Astrocyte (in vitro differentiated cells and primary cell): ENCODE measurements around the gene TBL2. TPM values are rescaled to one million over a fixed set of nuclear protein-coding genes. Genes with fewer than 3 reads are reported as not detected.
A peak's percentile ranks its signal among the peaks of the same experiment; 100 is the strongest.
"Not testable (repeated sequence)": the region's sequence is repeated elsewhere in the genome, so short reads cannot be mapped to it uniquely, and the experiment has no call there.

Experiments
- DNase-seq: peaks from one replicate; pipeline ENCODE4 v3.0.0-alpha.2; 2010; ENCODE audit warnings: low read depth
- FAIRE-seq: peaks from 2 replicates; lab custom pipeline; 2011; peaks lifted over from hg19 to GRCh38; lab: Jason Lieb, UNC
- H2AFZ ChIP-seq: 2 replicates; pipeline ENCODE4 v1.6.0; 2012; ENCODE audit warnings: low read depth, low read length, inconsistent platforms
- H3K27ac ChIP-seq: 2 replicates; pipeline ENCODE4 v1.5.1; 2011; ENCODE audit warnings: low read depth, low read length, inconsistent platforms
- H3K27me3 ChIP-seq: 2 replicates; pipeline ENCODE4 v1.6.0; 2011; ENCODE audit warnings: low read length, inconsistent platforms; ENCODE audit not compliant: insufficient read depth
- H3K36me3 ChIP-seq: 2 replicates; pipeline ENCODE4 v1.5.1; 2011; ENCODE audit warnings: low read length, inconsistent platforms; ENCODE audit not compliant: insufficient read depth
- H3K4me1 ChIP-seq: 2 replicates; pipeline ENCODE4 v1.5.1; 2011; ENCODE audit warnings: low read length, inconsistent platforms; ENCODE audit not compliant: insufficient read depth
- H3K4me2 ChIP-seq: 2 replicates; pipeline ENCODE4 v1.6.0; 2012; ENCODE audit warnings: low read length, inconsistent platforms
- H3K4me3 ChIP-seq: 2 replicates; pipeline ENCODE4 v1.5.1; 2011; ENCODE audit warnings: low read depth, mild to moderate bottlenecking, low read length, inconsistent platforms; ENCODE audit not compliant: insufficient read depth
- H3K79me2 ChIP-seq: 2 replicates; pipeline ENCODE4 v1.6.0; 2012; ENCODE audit warnings: mild to moderate bottlenecking, low read length, inconsistent platforms; ENCODE audit not compliant: insufficient read depth
- H3K9ac ChIP-seq: 2 replicates; pipeline ENCODE4 v1.6.0; 2012; ENCODE audit warnings: mild to moderate bottlenecking, low read length, inconsistent platforms
- H3K9me3 ChIP-seq: 2 replicates; pipeline ENCODE4 v1.5.1; 2012; ENCODE audit warnings: low read depth, mild to moderate bottlenecking, low read length, inconsistent platforms; ENCODE audit not compliant: insufficient read depth
- H4K20me1 ChIP-seq: 2 replicates; pipeline ENCODE4 v1.6.0; 2012; ENCODE audit warnings: low read length, inconsistent platforms; ENCODE audit not compliant: insufficient read depth
- H3K27ac Mint-ChIP-seq: one replicate; pipeline ENCODE4 v1.8.0; 2021; ENCODE audit warnings: mild to moderate bottlenecking, mixed read lengths; ENCODE audit not compliant: unreplicated experiment
- H3K27me3 Mint-ChIP-seq: one replicate; pipeline ENCODE4 v1.8.0; 2021; ENCODE audit warnings: low read depth, mixed read lengths; ENCODE audit not compliant: unreplicated experiment
- H3K36me3 Mint-ChIP-seq: one replicate; pipeline ENCODE4 v1.8.0; 2021; ENCODE audit warnings: low read depth, mixed read lengths; ENCODE audit not compliant: unreplicated experiment
- H3K4me1 Mint-ChIP-seq: one replicate; pipeline ENCODE4 v1.8.0; 2021; ENCODE audit warnings: low read depth, mixed read lengths; ENCODE audit not compliant: unreplicated experiment
- H3K4me3 Mint-ChIP-seq: one replicate; pipeline ENCODE4 v1.8.0; 2021; ENCODE audit warnings: mild to moderate bottlenecking, moderate library complexity, mixed read lengths; ENCODE audit not compliant: unreplicated experiment
- H3K9me3 Mint-ChIP-seq: one replicate; pipeline ENCODE4 v1.8.0; 2021; ENCODE audit warnings: mild to moderate bottlenecking, mixed read lengths; ENCODE audit not compliant: unreplicated experiment
- EZH2 ChIP-seq: IDR thresholded peaks from 2 replicates; pipeline ENCODE4 v1.6.1; 2012; ENCODE audit warnings: mild to moderate bottlenecking, low read length, inconsistent platforms; ENCODE audit not compliant: insufficient read depth
- total RNA-seq: library from RNA; stranded (reverse); gene quantifications from 2 replicates; pipeline ENCODE4 v1.2.1, GENCODE V29; 2021
- TF ChIP-seq, protein P1 (sequence below): IDR thresholded peaks from 2 replicates; pipeline ENCODE4 v1.5.1; 2011; ENCODE audit warnings: low read depth, mild to moderate bottlenecking, inconsistent platforms, low read length, moderate library complexity; ENCODE audit not compliant: insufficient read depth

TBL2 gene
- total RNA-seq, 1 donor from 2014 or later: 54.8 TPM

- DNase-seq: no peak
- Histone ChIP-seq H3K4me3 (no peak overlapping the region), H3K9ac (no peak overlapping the region), H3K27me3 (no peaks in the 10 kb centered on the region), H3K79me2 (peaks cover 14% of the 10 kb centered on the region), H3K4me2 (no peak overlapping the region), H3K36me3 (peaks cover 42% of the 10 kb centered on the region), H3K4me1 (no peaks in the 10 kb centered on the region), H3K9me3 (no peaks in the 10 kb centered on the region), H3K27ac (no peak overlapping the region), H2AFZ (no peak overlapping the region), H4K20me1 (peaks cover 59% of the 10 kb centered on the region)
- no peaks in the 10 kb centered on the region for H3K27me3 Mint-ChIP-seq
- FAIRE-seq: no peak
- no peaks in the 10 kb centered on the region for H3K4me1 Mint-ChIP-seq
- H3K4me3 Mint-ChIP-seq: no peak overlapping the region
- no peaks in the 10 kb centered on the region for H3K9me3 Mint-ChIP-seq
- H3K27ac Mint-ChIP-seq: no peak overlapping the region
- no peak for TF ChIP-seq EZH2
- TF ChIP-seq, protein P1, sequence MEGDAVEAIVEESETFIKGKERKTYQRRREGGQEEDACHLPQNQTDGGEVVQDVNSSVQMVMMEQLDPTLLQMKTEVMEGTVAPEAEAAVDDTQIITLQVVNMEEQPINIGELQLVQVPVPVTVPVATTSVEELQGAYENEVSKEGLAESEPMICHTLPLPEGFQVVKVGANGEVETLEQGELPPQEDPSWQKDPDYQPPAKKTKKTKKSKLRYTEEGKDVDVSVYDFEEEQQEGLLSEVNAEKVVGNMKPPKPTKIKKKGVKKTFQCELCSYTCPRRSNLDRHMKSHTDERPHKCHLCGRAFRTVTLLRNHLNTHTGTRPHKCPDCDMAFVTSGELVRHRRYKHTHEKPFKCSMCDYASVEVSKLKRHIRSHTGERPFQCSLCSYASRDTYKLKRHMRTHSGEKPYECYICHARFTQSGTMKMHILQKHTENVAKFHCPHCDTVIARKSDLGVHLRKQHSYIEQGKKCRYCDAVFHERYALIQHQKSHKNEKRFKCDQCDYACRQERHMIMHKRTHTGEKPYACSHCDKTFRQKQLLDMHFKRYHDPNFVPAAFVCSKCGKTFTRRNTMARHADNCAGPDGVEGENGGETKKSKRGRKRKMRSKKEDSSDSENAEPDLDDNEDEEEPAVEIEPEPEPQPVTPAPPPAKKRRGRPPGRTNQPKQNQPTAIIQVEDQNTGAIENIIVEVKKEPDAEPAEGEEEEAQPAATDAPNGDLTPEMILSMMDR: no peak
- peaks cover 27% of the 10 kb centered on the region for H3K36me3 Mint-ChIP-seq
Measured at GRCh38 chr7:73569042-73569608, 9.3 kb downstream of the TBL2 start.

DNA sequence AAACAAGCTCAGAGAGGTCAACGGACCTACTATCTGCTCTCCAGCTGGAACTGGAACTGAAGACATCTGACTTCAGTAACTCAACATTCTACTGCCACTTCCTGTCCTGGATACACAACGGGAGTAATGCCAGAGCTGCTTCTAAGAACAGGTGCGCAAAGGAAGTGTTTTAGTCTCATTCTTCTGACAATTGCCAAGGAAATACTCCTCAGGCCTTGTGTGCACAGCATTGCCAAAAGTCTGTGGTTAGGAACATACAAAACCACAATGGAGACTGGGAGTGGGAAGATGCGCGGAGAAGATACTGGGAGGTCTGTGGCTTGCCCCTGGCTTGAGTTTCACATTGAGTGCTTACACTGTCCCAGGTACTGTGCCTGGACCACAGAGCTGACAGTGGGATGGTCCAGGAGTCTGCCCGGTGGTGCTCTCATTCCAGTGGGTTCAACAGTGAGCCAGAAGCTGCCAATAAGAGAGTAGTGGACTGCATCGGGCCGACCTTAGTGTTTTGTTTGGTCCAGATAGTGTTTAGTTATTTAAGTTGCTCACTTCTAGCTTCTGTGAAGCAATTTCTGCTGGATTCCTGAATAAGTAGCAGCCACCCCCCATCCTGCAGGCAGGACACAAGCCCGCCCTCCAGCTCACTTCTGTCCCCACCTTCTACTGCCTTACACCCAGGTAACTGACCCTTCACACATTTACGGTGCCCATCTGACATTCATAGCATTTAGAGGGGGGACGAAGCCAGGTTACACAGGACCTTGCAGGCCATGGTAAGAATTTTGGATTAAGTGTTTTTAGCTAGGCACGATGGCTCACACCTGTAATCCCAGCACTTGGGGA is 10.3 kb downstream of the TBL2 start:
- Mint-ChIP-seq H3K4me3 (no peak overlapping the region), H3K27ac (no peak overlapping the region), H3K4me1 (no peaks in the 10 kb centered on the region), H3K27me3 (no peaks in the 10 kb centered on the region), H3K9me3 (no peaks in the 10 kb centered on the region), H3K36me3 (peaks cover 25% of the 10 kb centered on the region)
- TF ChIP-seq, protein P1: no peak
- TF ChIP-seq EZH2: no peak
- Histone ChIP-seq H3K79me2 (peaks cover 5% of the 10 kb centered on the region), H3K4me3 (no peak overlapping the region), H4K20me1 (peaks cover 49% of the 10 kb centered on the region), H3K4me2 (no peak overlapping the region), H3K27ac (no peak overlapping the region), H3K9me3 (no peaks in the 10 kb centered on the region), H2AFZ (no peak overlapping the region), H3K4me1 (no peaks in the 10 kb centered on the region), H3K36me3 (peaks cover 32% of the 10 kb centered on the region), H3K27me3 (no peaks in the 10 kb centered on the region), H3K9ac (no peak overlapping the region)
- FAIRE-seq: no peak
- DNase-seq: peak; percentile 63

- no peak overlapping the region for H3K4me2 ChIP-seq
- Mint-ChIP-seq H3K4me3 (no peak overlapping the region), H3K9me3 (no peaks in the 10 kb centered on the region), H3K4me1 (no peaks in the 10 kb centered on the region), H3K27ac (no peak overlapping the region), H3K36me3 (peaks cover 19% of the 10 kb centered on the region), H3K27me3 (no peaks in the 10 kb centered on the region)
- no peak overlapping the region for H3K9ac ChIP-seq
- H3K4me3 ChIP-seq: no peak overlapping the region
- peaks cover 24% of the 10 kb centered on the region for H3K36me3 ChIP-seq
- FAIRE-seq (no peak), DNase-seq (no peak)
- peaks cover 39% of the 10 kb centered on the region for H4K20me1 ChIP-seq
- no peaks in the 10 kb centered on the region for H3K79me2 ChIP-seq
- no peak for TF ChIP-seq EZH2
- TF ChIP-seq, protein P1: no peak
- H2AFZ ChIP-seq: no peak overlapping the region
- no peak overlapping the region for H3K27ac ChIP-seq
- H3K4me1 ChIP-seq: no peaks in the 10 kb centered on the region
- no peaks in the 10 kb centered on the region for H3K9me3 ChIP-seq
- no peaks in the 10 kb centered on the region for H3K27me3 ChIP-seq
Measured at GRCh38 chr7:73567140-73567539, 11.2 kb downstream of the TBL2 start.

- H3K4me3 Mint-ChIP-seq, H3K27me3 Mint-ChIP-seq, H3K4me1 ChIP-seq, DNase-seq, H3K27ac Mint-ChIP-seq, H3K9ac ChIP-seq, H2AFZ ChIP-seq, H3K27ac ChIP-seq, H3K27me3 ChIP-seq, H3K4me3 ChIP-seq, H3K4me1 Mint-ChIP-seq, FAIRE-seq, H3K9me3 ChIP-seq, H3K9me3 Mint-ChIP-seq, H3K79me2 ChIP-seq, H3K4me2 ChIP-seq: not testable (repeated sequence)
- H3K36me3 ChIP-seq: peaks cover 24% of the 10 kb centered on the region
- H4K20me1 ChIP-seq: peaks cover 35% of the 10 kb centered on the region
- H3K36me3 Mint-ChIP-seq: peaks cover 16% of the 10 kb centered on the region
Measured at GRCh38 chr7:73566431-73566830, 11.9 kb downstream of the TBL2 start.
